A673 (cell line): ENCODE measurements around the gene ZCCHC3.
"Not testable (repeated sequence)": the region's sequence is repeated elsewhere in the genome, so short reads cannot be mapped to it uniquely, and the experiment has no call there.

Experiments used
- CTCF ChIP-seq: fragments of 300-800, 200-600 bp; sonication (generic); conservative IDR thresholded peaks from 2 replicates; pipeline ENCODE4 v1.5.1; 2017; ENCODE audit warnings: low read depth, mild to moderate bottlenecking, antibody characterized with exemption, low read length, moderate library complexity, mixed read lengths
- EZH2 ChIP-seq: fragments of 200-600 bp; sonication (generic); IDR thresholded peaks from 2 replicates; pipeline ENCODE4 v1.6.1; 2017; ENCODE audit warnings: borderline replicate concordance, low read depth, mild to moderate bottlenecking, mixed read lengths, antibody characterized with exemption, low read length; ENCODE audit not compliant: poor library complexity, severe bottlenecking

- not testable (repeated sequence) for TF ChIP-seq CTCF, EZH2
Observed at GRCh38 chr20:253447-253846, 43.9 kb upstream of the ZCCHC3 start.
